Mucosa of descending colon (tissue), 3 donors: ENCODE results near the gene PZP. TPM values are rescaled to one million over a fixed set of nuclear protein-coding genes. Genes with fewer than 3 reads are reported as not detected.

Source experiments
- ATAC-seq: fragments of 200-7000 bp; cut with Tn5 transposase; one replicate; pipeline ENCODE4 v1.9.1; 2020; ENCODE audit warnings: mild to moderate bottlenecking, moderate library complexity
- DNase-seq, 3 donors: peaks; one replicate each; pipeline ENCODE4 v3.0.0-alpha.2; 2020
- H3K36me3 ChIP-seq: fragments of 200-600 bp; one replicate; pipeline ENCODE4 v1.8.0; 2021; ENCODE audit warnings: low read depth, mild to moderate bottlenecking
- H3K4me1 ChIP-seq: fragments of 200-600 bp; one replicate; pipeline ENCODE4 v1.8.0; 2021; ENCODE audit warnings: low read depth, mild to moderate bottlenecking
- H3K4me3 ChIP-seq: fragments of 200-600 bp; one replicate; pipeline ENCODE4 v1.8.0; 2021; ENCODE audit warnings: mild to moderate bottlenecking
- H3K9me3 ChIP-seq: fragments of 200-600 bp; one replicate; pipeline ENCODE4 v1.8.0; 2021; ENCODE audit warnings: mild to moderate bottlenecking
- CTCF ChIP-seq: fragments of 200-600 bp; IDR thresholded peaks from one replicate; pipeline ENCODE4 v1.8.0; 2022; ENCODE audit warnings: antibody characterized with exemption, mild to moderate bottlenecking
- intact Hi-C, 2 donors: fragments of 100-400 bp; cut with DNase I in 1 of 2; cut with micrococcal nuclease in 1 of 2; formaldehyde crosslinking; loops; one replicate each; pipeline versions ENCODE4 v1.11.0 to v1.11.1; 2022; cut with DNase I, micrococcal nuclease
- total RNA-seq, 3 donors: library from RNA; stranded (reverse); fragmentation: NEBNext Ultra II Directional in 2 of 3; extraction: Animal tissue kit (Norgen Biotek cat#: 25700) in 2 of 3; gene quantifications; one replicate each; pipeline versions ENCODE4 v1.2.1 to v1.2.4, GENCODE V29; 2021 to 2023
- donor health status: DM: no; HTN: no; CAD: no; lungs with moderate emphysema.
- donor health status: DM: no; HTN: no; CAD: no.
- donor health status: DM: no; HTN: yes; CAD: no.

PZP gene
- total RNA-seq, 3 donors from 2014 or later, result 0.07 TPM; not detected in 2

DNA sequence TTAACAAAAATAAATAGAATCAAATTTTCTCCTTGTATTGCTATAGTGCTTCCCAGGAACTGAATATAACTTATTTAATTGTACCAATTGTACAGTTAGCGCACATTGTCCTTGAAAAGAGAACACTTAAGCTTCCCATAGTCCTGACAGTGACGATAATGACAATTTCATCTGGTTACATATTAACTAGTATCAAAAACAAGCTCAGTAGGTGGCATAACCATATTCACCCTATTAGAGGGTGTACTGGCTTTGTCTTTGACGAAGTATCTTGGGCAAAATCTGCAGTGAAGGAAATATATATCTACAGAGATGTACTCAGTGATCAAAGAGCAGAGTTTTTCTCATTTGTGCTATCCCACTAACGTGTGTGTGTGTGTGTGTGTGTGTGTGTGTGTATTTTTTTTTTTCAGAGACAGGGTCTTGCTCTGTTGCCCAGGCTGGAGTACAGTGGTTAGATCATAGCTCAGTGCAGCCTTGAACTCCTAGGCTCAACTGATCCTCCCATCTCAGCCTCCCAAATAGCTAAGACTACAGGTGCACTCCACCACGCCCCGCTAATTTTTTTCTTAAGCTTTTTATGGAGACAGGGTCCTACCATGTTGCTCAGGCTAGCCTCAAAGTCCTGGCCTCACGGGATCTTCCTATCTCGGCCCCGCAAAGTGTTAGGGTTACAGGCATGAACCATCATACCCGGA is 87.6 kb downstream of the PZP start:
- Histone ChIP-seq H3K9me3 (no peaks in the 10 kb centered on the region), H3K4me3 (no peak overlapping the region), H3K36me3 (no peaks in the 10 kb centered on the region), H3K4me1 (no peaks in the 10 kb centered on the region)
- intact Hi-C loops, result no loop called here
- ATAC-seq (no peak), DNase-seq (no peak)
- no peak for TF ChIP-seq CTCF

- no peak for TF ChIP-seq CTCF
- Histone ChIP-seq H3K9me3 (no peaks in the 10 kb centered on the region), H3K4me3 (no peak overlapping the region), H3K36me3 (no peaks in the 10 kb centered on the region), H3K4me1 (no peaks in the 10 kb centered on the region)
- DNase-seq (no peak), ATAC-seq (peak; percentile 64)
- intact Hi-C loops, result no loop called here
Measured at GRCh38 chr12:9118158-9118557, 90.0 kb downstream of the PZP start.

GRCh38 chr12:9115731-9116559 is 92.2 kb downstream of the PZP start, which contains the start of gene A2M:
A2M (minus strand) TSS chr12:9115919; CDS start chr12:9115849, 70 bp downstream.
- Histone ChIP-seq H3K36me3 (no peaks in the 10 kb centered on the region), H3K4me3 (no peak within 1 kb of the TSS), H3K4me1 (no peaks in the 10 kb centered on the region), H3K9me3 (no peaks in the 10 kb centered on the region)
- DNase-seq (no peak), ATAC-seq (peak; percentile 64)
- intact Hi-C loops, result no loop called here
- no peak for TF ChIP-seq CTCF

DNA sequence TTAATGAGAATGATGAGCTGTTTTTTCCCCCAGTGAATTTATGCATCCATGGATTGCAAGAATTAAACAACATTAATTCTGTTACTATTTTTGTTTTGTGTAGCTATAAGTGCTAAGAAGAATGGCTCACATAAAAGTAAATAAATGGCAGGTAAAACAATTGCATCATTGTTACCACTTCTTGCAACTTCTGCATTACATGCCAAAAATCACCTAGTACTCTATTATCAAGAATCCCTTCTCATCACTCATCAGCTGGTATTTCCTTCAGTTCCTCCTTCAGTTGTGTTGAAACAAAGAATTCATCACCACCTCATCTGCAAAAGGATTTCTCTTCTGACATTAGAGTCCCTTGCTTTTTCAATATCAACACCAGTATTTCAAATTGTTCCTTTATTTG is 93.2 kb downstream of the PZP start:
- no peak for TF ChIP-seq CTCF
- Histone ChIP-seq H3K4me3 (no peak overlapping the region), H3K9me3 (no peaks in the 10 kb centered on the region), H3K36me3 (no peaks in the 10 kb centered on the region), H3K4me1 (no peaks in the 10 kb centered on the region)
- ATAC-seq (no peak), DNase-seq (no peak)
- intact Hi-C loops, result no loop called here

- no peak overlapping the region for H3K4me3 ChIP-seq
- ATAC-seq, result no peak
- no peaks in the 10 kb centered on the region for H3K9me3 ChIP-seq
- no peaks in the 10 kb centered on the region for H3K36me3 ChIP-seq
- DNase-seq, result no peak
- intact Hi-C loops, result no loop called here
- TF ChIP-seq CTCF, result no peak
- no peaks in the 10 kb centered on the region for H3K4me1 ChIP-seq
Measured at GRCh38 chr12:9113987-9114309, 94.2 kb downstream of the PZP start.
